ENCODE measurements around the gene RGS13. TPM values are rescaled to one million over a fixed set of nuclear protein-coding genes. Genes with fewer than 3 reads are reported as not detected.

RGS13 gene
- total RNA-seq, 2 experiments from 2014 or later: 0.17 to 0.30 TPM

DNA sequence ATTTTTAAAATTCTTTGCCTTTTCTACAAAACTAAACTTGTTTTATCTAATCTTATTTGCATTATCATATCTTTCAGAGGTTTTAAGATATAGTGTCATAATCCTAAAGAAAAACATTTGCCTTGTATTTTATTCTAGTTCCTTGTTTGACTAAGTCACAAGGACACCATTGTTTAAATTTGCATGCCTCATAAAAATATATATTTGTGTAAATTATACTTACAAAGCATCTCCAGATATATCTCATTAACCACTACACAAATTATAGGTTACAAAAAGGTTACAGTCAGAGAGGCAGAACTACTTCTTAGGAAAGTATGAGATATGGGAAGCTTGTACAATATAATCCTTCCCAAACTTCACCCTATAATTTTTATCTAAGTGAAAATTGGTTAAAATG, 4.2 kb upstream of the RGS13 start:
- no peak for DNase-seq
- TF ChIP-seq, protein P1, sequence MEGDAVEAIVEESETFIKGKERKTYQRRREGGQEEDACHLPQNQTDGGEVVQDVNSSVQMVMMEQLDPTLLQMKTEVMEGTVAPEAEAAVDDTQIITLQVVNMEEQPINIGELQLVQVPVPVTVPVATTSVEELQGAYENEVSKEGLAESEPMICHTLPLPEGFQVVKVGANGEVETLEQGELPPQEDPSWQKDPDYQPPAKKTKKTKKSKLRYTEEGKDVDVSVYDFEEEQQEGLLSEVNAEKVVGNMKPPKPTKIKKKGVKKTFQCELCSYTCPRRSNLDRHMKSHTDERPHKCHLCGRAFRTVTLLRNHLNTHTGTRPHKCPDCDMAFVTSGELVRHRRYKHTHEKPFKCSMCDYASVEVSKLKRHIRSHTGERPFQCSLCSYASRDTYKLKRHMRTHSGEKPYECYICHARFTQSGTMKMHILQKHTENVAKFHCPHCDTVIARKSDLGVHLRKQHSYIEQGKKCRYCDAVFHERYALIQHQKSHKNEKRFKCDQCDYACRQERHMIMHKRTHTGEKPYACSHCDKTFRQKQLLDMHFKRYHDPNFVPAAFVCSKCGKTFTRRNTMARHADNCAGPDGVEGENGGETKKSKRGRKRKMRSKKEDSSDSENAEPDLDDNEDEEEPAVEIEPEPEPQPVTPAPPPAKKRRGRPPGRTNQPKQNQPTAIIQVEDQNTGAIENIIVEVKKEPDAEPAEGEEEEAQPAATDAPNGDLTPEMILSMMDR (IDR thresholded peaks at IDR 0.05): no peak
- no peaks in the 10 kb centered on the region for H3K9me3 ChIP-seq (ENCODE audit: control insufficient read depth in 1 of 2, insufficient read depth in 1 of 2, low read length in 2 of 2)
- H3K27ac ChIP-seq (ENCODE audit: low read depth in 1 of 2, low read length in 2 of 2): no peak overlapping the region
- no peaks in the 10 kb centered on the region for H3K27me3 ChIP-seq (ENCODE audit: control insufficient read depth in 1 of 2, insufficient read depth in 2 of 2, low read length in 2 of 2)
- H3K4me3 ChIP-seq (ENCODE audit: low read length): no peak overlapping the region
- ChIA-PET POLR2A (no interaction called here), CTCF (no interaction called here)
- no peaks in the 10 kb centered on the region for H3K27me3 Mint-ChIP-seq
- no peak for ATAC-seq (ENCODE audit: poor library complexity)
- H3K9me3 Mint-ChIP-seq: no peaks in the 10 kb centered on the region
- no peak overlapping the region for H3K27ac Mint-ChIP-seq
- H3K4me1 ChIP-seq (ENCODE audit: insufficient read depth, low read length): no peaks in the 10 kb centered on the region
- intact Hi-C loops (cut with DNase I, micrococcal nuclease): no loop called here
- H3K36me3 Mint-ChIP-seq (ENCODE audit: low read depth): no peaks in the 10 kb centered on the region
- no peaks in the 10 kb centered on the region for H3K4me1 Mint-ChIP-seq (ENCODE audit: low read depth)
- H3K36me3 ChIP-seq (ENCODE audit: insufficient read depth, low read length): no peaks in the 10 kb centered on the region
- H3K4me3 Mint-ChIP-seq: no peak overlapping the region

DNA sequence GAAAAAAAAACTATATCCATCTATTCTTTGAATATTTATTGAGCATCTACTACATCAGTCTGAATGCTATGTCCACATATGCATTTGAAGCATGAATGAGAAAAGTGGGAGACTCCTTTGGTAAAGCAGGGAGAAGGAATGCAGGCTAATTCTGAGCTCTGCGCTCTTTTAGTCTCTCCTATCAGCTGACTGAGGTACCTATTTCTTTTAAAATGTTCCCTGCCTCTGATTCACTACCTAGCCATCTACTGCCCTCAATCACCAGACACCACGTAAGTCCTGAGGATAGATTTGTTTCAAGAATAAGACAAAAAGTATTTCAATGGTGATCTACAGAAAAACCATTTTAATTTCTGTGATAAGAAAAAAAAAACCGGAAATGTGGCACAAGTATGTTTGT, 3.8 kb upstream of the RGS13 start:
- no peak overlapping the region for H3K4me3 Mint-ChIP-seq
- H3K9me3 Mint-ChIP-seq: no peaks in the 10 kb centered on the region
- Histone ChIP-seq H3K27me3 (ENCODE audit: control insufficient read depth in 1 of 2, insufficient read depth in 2 of 2, low read length in 2 of 2) (no peaks in the 10 kb centered on the region), H3K9me3 (ENCODE audit: control insufficient read depth in 1 of 2, insufficient read depth in 1 of 2, low read length in 2 of 2) (no peaks in the 10 kb centered on the region), H3K4me1 (ENCODE audit: insufficient read depth, low read length) (no peaks in the 10 kb centered on the region), H3K36me3 (ENCODE audit: insufficient read depth, low read length) (no peaks in the 10 kb centered on the region), H3K4me3 (ENCODE audit: low read length) (no peak overlapping the region), H3K27ac (ENCODE audit: low read depth in 1 of 2, low read length in 2 of 2) (no peak overlapping the region)
- CTCF ChIA-PET: no interaction called here
- TF ChIP-seq, protein P1 (IDR thresholded peaks at IDR 0.05): no peak
- intact Hi-C loops (cut with DNase I, micrococcal nuclease): no loop called here
- ATAC-seq (ENCODE audit: poor library complexity) (no peak), DNase-seq (no peak)
- POLR2A ChIA-PET: interaction anchor here (0.6 kb wide), 1 partner anchor 224 kb away, joined by 3 read pairs; no protein-coding TSS in a partner anchor
- no peaks in the 10 kb centered on the region for H3K36me3 Mint-ChIP-seq (ENCODE audit: low read depth)
- H3K27ac Mint-ChIP-seq: no peak overlapping the region
- no peaks in the 10 kb centered on the region for H3K4me1 Mint-ChIP-seq (ENCODE audit: low read depth)
- H3K27me3 Mint-ChIP-seq: no peaks in the 10 kb centered on the region

DNA sequence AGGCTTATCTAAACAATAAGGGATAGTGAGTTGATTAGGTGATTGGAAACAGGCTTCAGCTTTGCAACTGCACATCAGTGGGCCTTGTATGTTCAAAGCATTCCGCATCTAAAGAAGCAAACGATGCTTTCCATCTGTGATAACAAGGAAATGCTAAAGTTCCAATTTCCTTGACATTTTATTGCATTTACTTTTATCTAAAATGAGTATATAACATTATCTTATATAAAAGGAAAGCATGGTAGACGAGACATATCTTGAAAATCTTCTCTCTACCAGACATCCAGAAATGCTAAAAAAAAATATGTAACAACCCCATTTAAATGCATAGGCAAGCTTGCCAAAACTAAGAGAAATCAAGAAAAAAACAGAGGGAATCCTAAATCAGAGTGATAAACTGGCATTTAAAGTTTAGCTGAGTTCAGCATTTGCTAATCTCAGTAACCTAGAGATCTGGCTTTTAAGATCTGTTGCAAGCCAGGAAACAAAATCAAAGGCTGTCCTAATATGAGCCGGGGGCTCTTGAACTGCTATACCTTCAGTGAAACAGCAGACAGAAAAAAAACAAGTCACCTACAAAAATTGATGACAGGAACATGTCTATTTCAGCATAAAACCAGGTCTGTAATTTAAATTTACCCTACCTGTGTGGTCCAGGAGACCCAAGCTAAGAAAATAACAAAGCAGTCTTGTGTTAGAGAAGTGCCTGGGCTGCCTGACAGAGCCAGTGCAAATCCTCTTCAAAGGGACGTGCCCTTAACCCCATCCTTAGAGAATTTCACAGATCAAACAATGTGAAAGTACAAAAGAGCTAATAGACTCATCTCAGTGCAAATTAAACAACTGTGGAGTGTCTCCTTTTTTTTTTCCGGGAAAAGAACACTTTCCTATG, 3.1 kb upstream of the RGS13 start:
- Mint-ChIP-seq H3K27me3 (no peaks in the 10 kb centered on the region), H3K9me3 (no peaks in the 10 kb centered on the region), H3K4me3 (no peak overlapping the region), H3K36me3 (ENCODE audit: low read depth) (no peaks in the 10 kb centered on the region), H3K27ac (no peak overlapping the region), H3K4me1 (ENCODE audit: low read depth) (no peaks in the 10 kb centered on the region)
- Histone ChIP-seq H3K4me1 (ENCODE audit: insufficient read depth, low read length) (no peaks in the 10 kb centered on the region), H3K36me3 (ENCODE audit: insufficient read depth, low read length) (no peaks in the 10 kb centered on the region), H3K4me3 (ENCODE audit: low read length) (no peak overlapping the region), H3K27ac (ENCODE audit: low read depth in 1 of 2, low read length in 2 of 2) (no peak overlapping the region), H3K27me3 (ENCODE audit: control insufficient read depth in 1 of 2, insufficient read depth in 2 of 2, low read length in 2 of 2) (no peaks in the 10 kb centered on the region), H3K9me3 (ENCODE audit: control insufficient read depth in 1 of 2, insufficient read depth in 1 of 2, low read length in 2 of 2) (no peaks in the 10 kb centered on the region)
- ChIA-PET POLR2A (interaction anchor here (0.6 kb wide), 1 partner anchor 225 kb away, joined by 3 read pairs; no protein-coding TSS in a partner anchor), CTCF (no interaction called here)
- DNase-seq (no peak), ATAC-seq (ENCODE audit: poor library complexity) (no peak)
- intact Hi-C loops (cut with DNase I, micrococcal nuclease): no loop called here
- TF ChIP-seq, protein P1 (IDR thresholded peaks at IDR 0.05): no peak

Measured in CD4-positive, alpha-beta T cell (primary cell).